Urothelium cell line (cell line): Measurements from ENCODE around the gene NCBP2.
A peak's percentile ranks its signal among the peaks of the same experiment; 100 is the strongest.

Source experiments
- DNase-seq: peaks from one replicate; pipeline ENCODE4 v3.0.0; 2011; ENCODE audit warnings: low spot score, mixed read lengths
- FAIRE-seq: peaks from 2 replicates; lab custom pipeline; 2011; peaks lifted over from hg19 to GRCh38; lab: Jason Lieb, UNC

Gene NCBP2

DNA sequence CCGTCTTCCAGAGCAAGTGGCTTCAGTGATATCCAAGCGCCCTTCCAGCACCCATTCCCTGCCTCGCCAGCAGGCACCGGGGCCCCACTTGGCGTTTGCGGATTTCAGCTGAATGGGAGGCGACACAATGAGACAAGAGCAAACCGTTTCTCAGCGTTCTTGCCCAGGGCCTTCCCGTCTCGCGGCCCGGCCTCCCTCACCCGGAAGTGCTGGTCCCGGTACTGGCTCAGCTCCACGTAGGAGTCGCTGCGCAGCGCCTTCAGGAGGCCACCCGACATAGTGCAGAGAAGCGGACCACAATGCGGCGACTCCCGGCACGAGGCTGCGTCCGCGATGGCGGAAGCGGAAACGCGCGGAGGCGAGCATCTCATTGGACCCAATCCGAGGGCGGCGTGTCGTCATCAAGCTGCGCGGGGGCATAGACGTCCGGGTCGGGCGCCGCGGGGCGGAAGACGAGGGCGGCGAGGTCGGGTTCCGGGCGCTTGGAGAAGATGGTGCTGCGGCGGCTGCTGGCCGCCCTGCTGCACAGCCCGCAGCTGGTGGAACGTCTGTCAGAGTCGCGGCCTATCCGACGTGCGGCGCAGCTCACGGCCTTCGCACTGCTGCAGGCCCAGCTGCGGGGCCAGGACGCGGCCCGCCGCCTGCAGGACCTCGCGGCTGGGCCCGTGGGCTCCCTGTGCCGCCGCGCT is at the start of gene NCBP2:
TSS of gene NCBP2 (minus strand) at position 303 of the 689 bp plus-strand sequence. CDS start at position 278, 25 bp downstream.
- no peak for FAIRE-seq
- DNase-seq: peak; percentile 96

DNA sequence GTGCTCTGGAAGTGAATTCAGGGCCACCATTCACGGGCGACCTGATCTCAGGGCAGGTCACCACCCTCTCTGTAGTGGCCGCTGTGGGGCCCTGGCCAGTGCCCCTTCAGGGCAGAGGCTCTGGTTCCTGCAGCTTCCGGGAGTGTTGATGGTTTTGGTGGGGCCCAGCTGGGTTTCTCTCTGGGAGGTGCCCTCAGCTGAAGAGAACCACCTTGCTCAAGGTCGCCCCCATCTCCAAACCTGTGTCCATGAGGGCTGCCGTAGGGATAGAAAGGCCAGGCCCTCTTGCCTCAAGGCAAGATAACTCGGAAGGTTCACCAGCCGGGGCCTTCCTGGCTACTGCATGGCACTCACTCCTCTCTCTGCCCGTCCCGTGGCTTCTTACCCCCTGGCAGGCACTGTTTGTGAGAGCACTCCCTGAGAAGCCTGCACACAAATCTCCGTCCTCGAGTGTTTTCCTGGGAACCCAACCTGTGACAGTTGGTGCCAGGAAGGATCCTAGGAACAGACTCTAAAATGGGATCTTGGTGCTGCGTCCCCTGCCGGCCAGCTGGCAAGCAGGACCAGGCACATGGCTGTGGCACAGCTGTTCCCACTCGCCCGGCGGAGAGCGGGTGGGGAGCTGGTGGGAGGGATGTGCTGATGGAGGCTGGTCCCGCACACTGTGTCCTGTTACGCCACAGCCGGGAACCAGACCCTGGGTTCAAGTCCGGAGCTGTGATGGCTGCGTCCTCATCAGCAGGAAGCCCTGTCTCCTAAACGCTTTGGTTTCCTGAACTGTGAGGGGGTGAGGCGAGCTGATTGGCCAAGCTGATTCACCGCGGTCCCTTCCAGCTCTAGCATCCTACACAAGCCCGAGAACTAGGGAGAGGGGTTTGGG is 49.5 kb upstream of the NCBP2 start:
- FAIRE-seq: no peak
- no peak for DNase-seq

DNA sequence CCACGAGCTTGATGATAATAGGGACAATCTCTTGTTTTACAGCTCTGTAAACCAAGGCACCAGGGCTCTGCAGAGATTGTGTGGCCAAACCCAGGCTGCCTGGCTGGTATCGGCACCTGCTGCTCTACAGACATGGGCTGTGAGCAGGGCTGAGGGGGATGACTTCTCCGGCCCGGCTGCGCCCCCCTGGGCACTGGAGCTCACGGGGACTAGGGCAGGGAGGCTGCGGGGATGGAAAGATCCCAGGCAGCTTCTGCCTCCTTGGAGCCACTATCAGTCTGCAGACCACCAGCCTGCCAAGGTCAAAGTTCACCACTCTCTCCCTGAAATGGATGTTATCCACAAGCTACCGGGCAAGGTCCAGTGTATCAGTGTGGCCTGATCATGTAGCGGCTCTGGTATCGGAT is 48.3 kb upstream of the NCBP2 start:
- DNase-seq: no peak
- FAIRE-seq: no peak

DNA sequence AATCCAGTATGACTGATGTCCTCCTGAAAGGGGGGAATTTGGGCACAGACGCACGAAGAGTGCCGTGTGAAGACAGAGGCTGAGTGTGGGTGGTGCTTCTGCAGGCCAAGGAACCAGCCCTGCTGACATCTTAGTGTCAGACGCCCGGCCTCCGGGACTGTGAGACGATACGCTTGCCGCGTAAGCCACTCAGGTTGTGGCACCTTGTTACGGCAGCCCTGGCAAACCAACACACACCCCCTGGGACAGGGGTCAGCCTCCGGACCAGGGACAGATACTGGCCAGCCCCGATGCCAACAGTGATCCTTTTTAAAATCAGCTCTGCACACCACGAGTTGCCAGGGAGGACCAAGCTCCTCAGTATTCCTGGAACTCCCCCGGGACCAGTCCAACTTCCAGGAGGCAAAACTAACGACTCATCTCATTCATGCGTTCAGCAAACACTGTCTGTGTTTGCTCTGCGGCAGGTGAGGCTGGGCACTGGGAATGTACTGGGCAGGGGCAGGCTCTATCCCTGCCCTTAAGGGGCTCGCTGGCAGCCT is 47.5 kb upstream of the NCBP2 start:
- DNase-seq: no peak
- FAIRE-seq: no peak

DNA sequence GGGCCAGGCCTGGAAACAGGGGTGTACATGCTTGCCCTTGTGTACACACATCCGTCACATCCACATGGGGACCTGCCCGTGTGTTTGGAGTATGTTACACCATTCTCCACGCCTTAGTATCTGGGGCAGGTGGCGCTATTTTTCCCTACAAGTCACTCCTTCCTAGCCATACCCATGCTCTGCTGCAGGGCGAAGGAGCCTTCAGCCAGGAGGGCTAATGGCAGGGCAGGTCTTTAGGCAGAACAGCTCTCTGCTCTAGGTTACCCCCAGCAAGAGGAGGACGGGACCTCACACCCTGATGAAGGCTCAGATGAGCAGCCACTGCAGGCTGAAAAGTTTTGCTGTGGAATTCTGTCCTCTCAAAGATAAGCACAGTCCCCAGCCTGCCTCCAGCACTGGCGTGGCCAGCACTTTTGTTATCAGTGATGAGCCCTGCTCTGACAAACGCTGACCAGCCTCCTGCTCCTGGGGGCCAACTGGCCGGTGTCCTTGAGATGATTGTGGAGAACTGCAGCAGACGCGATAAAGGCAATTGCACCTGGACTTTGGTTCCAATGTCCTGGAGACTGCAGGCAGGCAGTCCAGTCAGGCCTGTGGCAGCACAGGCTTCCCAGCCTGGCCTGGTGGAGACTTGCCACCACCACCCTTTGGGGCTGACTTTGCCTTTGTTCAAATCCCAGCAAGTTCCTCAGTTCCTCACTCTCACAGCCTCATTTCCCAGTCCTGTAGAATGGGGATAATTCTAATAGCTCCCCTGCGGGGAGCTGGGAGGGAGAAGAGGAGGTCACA is 46.1 kb upstream of the NCBP2 start:
- FAIRE-seq (no peak), DNase-seq (no peak)

DNA sequence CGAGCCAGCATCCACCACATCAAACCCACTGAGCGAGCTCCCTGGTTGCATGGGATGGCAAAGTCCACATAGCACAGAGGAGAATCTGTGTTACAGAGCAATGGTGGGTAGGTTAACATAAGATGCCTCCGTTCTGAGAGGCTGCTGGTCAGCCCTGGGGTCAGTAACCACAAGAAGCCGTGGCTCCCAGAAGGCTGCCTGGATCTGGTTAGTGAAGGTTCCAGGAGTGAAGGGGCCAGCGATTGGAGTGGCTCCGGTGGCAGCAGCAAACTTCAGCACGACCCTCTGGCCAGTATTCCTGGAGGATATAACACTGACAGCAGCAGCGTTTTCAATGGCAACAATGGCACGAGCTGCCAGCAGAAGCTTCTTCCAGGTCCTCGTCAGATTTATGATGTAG is 44.7 kb upstream of the NCBP2 start:
- FAIRE-seq (no peak), DNase-seq (no peak)

DNA sequence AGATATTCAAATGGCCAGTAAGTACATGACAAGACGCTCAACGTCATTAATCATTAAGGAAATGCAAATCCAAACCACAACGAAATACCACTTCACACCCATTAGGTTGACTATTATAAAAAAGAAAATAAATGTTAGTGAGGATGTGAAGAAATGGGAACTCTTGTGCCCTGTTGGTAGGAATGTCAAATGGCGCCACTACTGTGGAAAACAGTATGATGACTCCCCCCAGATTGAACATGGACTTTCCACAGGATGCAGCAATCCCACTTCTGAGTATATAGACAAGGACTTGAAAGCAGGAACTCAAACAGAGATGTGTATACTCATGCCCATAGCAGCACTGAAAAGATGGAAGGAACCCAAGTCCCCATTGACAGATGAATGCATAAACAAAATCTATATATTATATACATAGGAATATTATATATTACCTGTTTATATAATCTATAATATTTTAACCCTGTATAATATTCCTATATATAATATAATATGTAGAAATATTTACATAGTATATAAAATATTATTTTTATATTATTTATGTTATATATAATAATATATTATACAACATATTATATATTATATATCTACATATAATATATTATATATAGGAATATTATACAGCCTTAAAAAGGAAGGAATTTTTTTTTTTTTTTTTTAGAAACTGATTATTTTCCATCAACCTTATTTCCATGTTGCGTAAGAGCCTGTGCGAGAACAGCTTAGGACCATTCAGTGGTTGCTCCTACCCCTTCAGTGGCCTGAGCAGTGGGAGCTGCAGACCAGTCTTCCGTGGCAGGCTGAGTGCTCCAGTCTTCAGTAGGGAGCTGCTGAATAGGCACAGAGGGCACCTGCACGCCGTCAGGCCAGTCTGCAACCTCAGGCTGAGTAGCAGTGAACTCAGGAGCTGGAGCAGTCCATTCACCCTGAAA is 43.9 kb upstream of the NCBP2 start:
- no peak for FAIRE-seq
- no peak for DNase-seq

DNA sequence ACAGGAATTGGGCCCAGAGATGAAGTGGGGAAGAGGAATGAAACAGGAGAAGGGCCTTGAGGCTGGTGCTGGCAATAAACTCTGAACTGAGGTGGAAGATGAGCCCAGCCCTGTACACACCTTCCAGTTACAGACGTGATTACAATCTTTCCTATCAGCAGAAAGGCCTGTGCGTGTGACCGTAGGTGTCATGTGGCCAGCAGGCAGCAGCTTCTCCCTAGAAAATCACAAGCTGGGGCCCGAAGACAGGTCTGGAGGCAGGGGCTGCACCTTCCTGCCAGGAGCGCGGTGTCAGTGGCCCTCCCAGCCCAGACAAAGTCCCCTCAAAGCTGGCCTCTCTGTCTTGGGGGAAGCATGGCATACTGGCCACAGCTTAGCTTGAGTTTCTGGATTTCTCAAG is 43.0 kb upstream of the NCBP2 start:
- DNase-seq (no peak), FAIRE-seq (no peak)

DNA sequence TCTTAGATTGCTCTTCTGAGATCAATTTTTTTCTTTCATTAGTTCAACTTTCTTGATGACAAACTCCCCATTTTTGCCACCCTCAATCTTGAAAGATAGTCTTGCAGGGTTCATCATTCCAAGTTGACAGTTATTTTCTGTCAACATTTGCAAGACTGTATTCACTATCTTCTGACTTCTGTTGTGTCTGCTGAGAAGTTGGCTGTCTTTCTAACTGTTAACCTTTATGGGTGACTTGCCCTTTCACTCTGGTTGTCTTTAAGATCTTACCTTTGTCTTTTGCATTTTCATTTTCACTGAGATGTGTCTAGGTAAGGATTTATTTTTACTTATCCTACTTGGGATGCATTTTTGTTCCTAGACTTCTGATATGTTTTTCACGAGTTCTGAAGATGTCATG is 40.9 kb upstream of the NCBP2 start:
- no peak for FAIRE-seq
- no peak for DNase-seq

DNA sequence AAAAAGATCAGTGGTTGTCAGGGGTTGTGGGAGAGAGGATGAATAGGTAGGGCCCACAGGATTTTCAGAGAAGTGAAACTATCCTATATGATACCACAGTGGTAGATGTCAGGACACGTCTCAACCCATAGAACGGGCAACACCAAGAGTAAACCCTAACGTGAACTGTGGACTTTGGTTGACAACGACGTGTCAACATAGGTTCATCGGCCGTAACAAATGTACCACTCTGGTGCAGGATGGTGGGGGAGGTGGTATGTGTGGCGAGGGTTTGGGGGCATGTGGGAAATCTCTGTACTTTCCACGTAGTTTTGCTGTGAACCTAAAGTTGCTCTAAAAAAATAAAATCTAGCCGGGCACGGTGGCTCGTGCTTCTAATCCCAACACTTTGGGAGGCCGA is 39.3 kb upstream of the NCBP2 start:
- FAIRE-seq: peak; percentile 37
- no peak for DNase-seq

DNA sequence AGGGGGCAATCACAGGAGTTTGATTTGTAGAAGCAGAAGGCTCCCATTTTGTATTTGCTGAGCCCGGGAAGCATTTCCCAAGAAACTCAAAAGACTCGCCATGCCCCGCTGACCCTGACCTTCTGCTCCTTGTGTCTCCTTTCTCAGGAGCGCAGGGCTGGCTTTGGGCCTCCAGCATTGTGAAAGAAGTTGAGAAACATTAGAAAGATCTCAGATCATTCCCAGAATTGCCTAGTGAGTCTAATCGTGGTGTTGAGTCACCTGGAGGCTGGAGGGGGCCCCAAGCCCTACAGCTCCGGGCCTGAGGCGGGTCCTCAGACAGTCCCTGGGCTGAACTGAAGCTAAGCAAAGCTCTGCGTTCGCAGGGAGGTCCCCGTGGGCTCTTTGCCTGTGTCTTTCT is 37.2 kb upstream of the NCBP2 start:
- FAIRE-seq (no peak), DNase-seq (no peak)

DNA sequence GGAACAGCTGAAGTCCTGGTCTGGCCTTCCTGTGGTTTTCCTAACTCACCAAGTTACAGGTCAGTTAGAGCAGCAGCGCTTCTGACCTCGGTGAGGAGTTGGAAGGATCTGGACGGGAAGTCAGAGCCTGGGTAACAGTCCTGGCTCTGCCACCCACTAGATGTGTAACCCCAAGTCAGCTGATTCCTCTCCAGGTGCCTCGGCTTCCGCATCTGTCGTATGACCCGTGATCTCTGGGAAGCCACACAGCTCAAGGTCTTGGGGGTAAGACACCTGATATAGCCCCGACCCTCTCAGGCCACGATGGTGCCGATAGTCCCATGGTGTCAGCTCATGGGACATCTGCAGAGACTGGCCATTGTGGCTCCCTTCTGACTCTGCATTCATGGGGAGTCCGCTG is 34.6 kb upstream of the NCBP2 start:
- no peak for FAIRE-seq
- no peak for DNase-seq

DNA sequence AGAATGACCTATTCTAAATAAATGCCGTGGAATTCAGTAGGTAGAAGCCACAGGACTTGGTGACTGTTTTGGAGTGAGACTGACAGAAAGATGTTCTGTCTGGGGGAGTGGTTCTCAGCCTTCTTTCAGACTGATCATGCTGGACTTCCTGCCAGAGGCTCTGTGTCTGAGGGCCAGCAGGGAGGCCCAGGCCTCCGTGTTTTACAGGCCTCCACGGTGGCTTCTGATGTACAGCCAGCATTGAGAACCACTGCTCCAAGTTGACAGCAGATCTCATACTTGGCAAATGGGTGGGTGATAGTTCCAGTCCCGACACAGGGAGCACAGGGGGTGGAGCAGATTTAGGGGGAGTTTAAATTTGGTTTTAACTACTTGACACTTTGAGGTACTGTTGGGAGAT is 33.0 kb upstream of the NCBP2 start:
- FAIRE-seq (no peak), DNase-seq (no peak)

DNA sequence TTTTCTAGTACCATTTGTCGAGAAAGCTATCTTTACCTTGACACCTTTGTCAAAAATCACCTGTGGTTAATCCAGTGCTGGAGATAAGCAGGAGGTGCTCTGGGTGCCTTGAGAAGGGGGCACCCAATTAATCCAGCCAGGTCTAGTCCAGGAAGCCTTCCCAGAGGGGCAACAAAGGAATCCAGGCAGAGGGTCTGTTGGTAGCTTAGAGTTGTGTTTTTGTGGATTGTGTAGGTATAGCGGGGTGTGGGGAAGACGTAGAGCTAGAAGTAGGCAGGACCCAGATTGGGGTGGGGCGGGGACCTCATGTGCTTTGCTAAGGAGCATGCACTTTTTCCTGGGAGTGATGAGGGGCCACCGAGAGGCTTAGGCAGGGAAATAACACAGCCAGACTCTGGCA is 32.3 kb upstream of the NCBP2 start:
- FAIRE-seq (no peak), DNase-seq (no peak)

DNA sequence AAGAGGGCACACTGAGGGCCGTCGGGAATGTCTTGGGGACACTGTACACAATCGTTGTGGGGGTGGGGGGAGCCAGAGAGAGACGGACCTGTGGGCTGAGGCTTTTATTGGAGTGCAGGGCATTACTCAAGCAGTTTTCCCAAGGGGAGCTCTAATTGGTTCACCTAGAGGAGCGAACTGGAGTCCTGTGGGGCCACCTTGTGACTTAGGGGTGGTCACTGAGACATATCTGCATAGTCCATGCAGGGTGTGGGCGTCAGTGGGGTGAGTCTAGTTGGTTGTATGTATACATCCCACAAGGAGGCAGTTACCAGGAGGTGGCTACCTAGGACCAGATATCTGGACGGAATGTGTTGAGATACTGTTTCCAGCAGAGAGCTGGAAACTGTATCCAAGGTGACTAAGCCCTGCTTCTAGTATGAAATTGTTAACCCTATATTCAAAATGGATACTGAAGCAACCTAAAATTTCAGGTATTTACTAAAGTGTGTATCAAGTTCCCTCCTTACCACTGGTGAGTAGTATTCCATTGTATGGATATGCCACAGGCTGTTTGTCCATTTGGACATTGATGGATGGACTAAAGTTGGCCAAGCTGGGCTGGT is 28.9 kb upstream of the NCBP2 start:
- FAIRE-seq: no peak
- DNase-seq: no peak

DNA sequence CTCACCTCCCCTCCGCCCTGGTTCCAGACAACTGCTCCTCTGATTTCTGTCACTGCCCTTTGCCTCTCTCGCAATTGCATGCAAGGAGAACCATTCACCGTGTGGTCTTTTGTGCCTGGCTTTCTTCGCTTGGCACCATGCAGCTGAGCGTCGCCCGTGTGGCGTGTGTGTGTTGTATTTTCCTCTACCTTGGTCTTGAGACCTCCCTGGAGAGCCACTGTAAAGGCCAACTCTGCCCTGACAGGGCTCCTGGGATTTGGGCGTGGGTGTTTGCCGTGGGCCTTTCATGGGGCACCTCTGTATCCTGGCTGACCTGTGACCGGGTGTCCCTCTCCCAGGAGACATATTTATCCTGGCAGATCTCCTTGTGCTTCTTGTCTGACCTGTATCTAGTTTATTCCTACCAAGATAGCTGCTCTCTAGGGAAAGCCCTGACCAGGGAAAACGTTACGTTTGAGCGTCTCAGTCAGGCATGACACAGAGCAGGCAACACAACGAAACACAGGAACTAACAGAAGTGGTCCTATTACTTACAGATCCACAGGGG is 28.3 kb upstream of the NCBP2 start:
- no peak for DNase-seq
- FAIRE-seq: no peak

DNA sequence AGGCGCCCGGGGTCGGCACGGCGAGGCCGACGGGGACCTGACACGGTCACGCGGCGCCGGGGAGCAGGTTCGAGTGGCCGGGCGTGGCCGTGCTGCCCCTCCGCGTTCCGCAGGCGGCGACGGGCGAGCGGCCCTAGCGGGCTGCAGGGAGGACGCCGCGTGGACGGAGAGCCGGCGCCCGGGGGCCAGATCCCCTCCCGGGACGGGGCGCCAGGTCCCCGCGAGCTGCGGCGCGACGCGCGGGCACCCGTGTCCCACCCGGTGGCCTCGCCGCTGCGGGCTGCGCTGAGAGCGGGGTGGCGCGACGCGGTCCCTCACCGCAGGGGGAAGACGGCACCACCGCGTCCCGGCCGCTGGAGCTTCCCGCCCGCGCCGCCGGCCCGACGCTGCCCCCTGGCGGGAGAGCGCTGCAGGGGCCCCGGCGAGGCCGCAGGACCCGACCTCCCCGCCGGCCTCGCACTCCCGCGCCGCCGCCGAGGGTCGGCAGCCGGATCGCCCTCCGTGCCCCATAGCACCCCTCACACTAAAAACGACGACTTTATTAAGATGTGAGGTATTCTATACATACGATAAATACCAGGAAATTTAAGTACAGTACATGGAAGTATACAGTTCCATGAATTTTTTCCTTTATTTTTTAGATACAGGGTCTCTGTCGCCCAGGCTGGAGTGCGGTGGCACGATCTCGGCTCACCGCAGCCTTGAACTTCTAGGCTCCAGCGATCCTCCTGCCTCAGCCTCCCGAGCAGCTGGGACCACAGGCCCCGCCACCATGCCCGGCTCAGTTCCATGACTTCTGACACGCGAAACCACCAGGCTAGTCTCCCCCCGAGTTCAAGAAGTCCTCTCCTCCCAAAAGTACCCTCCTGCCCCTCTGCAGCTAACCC is 27.6 kb upstream of the NCBP2 start:
- DNase-seq (peak; percentile 89), FAIRE-seq (no peak)

DNA sequence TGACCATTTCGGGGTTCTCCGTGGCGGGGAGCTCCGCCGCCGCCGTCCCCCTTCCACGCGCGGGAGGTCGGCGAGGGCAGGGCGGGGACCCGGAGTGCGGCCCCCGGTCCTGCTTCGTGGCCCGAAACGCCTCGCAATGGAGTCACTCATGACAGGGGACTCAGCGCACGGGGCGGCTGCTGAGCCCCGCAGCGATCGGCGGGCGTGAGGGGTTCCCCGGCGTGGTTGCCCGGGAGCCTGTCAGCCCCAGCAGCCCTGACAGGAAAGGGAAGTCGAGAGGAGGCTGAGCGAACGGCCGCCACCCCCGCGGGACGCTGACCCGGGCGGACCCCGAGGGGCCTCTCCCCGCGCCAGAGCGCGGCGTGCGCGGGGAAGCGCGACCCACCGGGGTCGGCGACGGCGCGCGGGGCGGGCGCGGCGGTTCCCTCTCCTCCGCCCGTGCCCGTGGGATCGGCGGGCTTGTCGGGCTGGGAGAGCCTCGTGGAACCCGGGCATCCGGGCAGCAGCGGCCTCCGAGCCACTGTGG is 26.9 kb upstream of the NCBP2 start:
- no peak for FAIRE-seq
- DNase-seq: peak; percentile 40
